ENCODE data around the gene ATAT1.

GRCh38 chr6:30615219-30615957 lies 11.3 kb upstream of the ATAT1 start:
- TF ChIP-seq POLR2AphosphoS5 (IDR thresholded peaks at IDR 0.05; ENCODE audit: low read depth) (peak; percentile 50), CTCF (IDR thresholded peaks at IDR 0.05; ENCODE audit: insufficient read depth, low read length) (no peak), SPI1 (IDR thresholded peaks at IDR 0.05; ENCODE audit: borderline replicate concordance, low read depth) (no peak), REST (IDR thresholded peaks at IDR 0.05; ENCODE audit: insufficient replicate concordance, low read depth) (peak; percentile 3)

Measured in HL-60 (cell line).